Kidney (tissue), 14 donors: Measurements from ENCODE around the gene QKI. TPM values are rescaled to one million over a fixed set of nuclear protein-coding genes. Genes with fewer than 3 reads are reported as not detected.

Source experiments
- DNase-seq, 5 donors: peaks; one replicate each; pipeline ENCODE4 v3.0.0-alpha.2; 2013 to 2020
- FAIRE-seq: peaks from 2 replicates; lab custom pipeline; 2012; peaks lifted over from hg19 to GRCh38; lab: Jason Lieb, UNC
- H3K27ac ChIP-seq, 2 donors: one replicate each; pipeline ENCODE4 v1.7.0; 2013; ENCODE audit warnings: low read depth in 2 of 2, low read length in 2 of 2, inconsistent platforms in 1 of 2
- H3K27me3 ChIP-seq: one replicate; pipeline ENCODE4 v1.7.1; 2013; ENCODE audit warnings: low read length, inconsistent platforms; ENCODE audit not compliant: control insufficient read depth, insufficient read depth
- H3K36me3 ChIP-seq, 3 donors: one replicate each; pipeline versions ENCODE4 v1.7.0 to v1.7.1; 2013; ENCODE audit warnings: low read length in 3 of 3, control low read depth in 1 of 3, inconsistent platforms in 1 of 3; ENCODE audit not compliant: insufficient read depth in 3 of 3, control insufficient read depth in 2 of 3
- H3K4me1 ChIP-seq, 3 donors: one replicate each; pipeline versions ENCODE4 v1.7.0 to v1.7.1; 2013; ENCODE audit warnings: low read length in 3 of 3, inconsistent platforms in 1 of 3, low read depth in 1 of 3; ENCODE audit not compliant: control insufficient read depth in 2 of 3, insufficient read depth in 2 of 3
- H3K4me3 ChIP-seq, 3 donors: one replicate each; pipeline versions ENCODE4 v1.7.0 to v1.8.1; 2013; ENCODE audit warnings: low read length in 3 of 3, control low read depth in 1 of 3, inconsistent platforms in 1 of 3
- H3K9ac ChIP-seq, 3 donors: one replicate each; pipeline versions ENCODE4 v1.7.0 to v1.7.1; 2013; ENCODE audit warnings: low read length in 3 of 3, control low read depth in 1 of 3, inconsistent platforms in 1 of 3
- H3K9me3 ChIP-seq, 3 donors: one replicate each; pipeline versions ENCODE4 v1.7.0 to v1.7.1; 2013; ENCODE audit warnings: low read length in 3 of 3, control low read depth in 1 of 3, inconsistent platforms in 1 of 3; ENCODE audit not compliant: control insufficient read depth in 2 of 3, insufficient read depth in 1 of 3
- intact Hi-C: fragments of 100-400 bp; cut with DNase I; formaldehyde crosslinking; loops from one replicate; pipeline ENCODE4 v1.11.1; 2022
- polyA plus RNA-seq: library from polyadenylated mRNA; stranded (reverse); fragments of 350-450 nt; fragmentation: Illumina TruSeq; extraction: RNeasy Lipid Tissue Mini Kit (QIAGEN cat#74804); gene quantifications from one replicate; pipeline ENCODE4 v1.2.3, GENCODE V29; 2014; ENCODE audit warnings: low read depth, low replicate concordance; ENCODE audit not compliant: insufficient read depth
- total RNA-seq: library from RNA; stranded (reverse); fragmentation: NEBNext Ultra II Directional; extraction: Animal tissue kit (Norgen Biotek cat#: 25700); gene quantifications from one replicate; pipeline ENCODE4 v1.2.1, GENCODE V29; 2021
- TF ChIP-seq, protein P1 (sequence below): IDR thresholded peaks from 3 replicates; pipeline ENCODE4 v1.5.1; 2012; ENCODE audit warnings: mild to moderate bottlenecking, moderate library complexity, borderline replicate concordance; ENCODE audit not compliant: insufficient read depth; ENCODE audit errors: extremely low read depth
- donor health status: control.
- donor health status: control.
- donor health status: control.
- donor health status: control.
- donor health status: control.
- donor health status: DM: yes; HTN: yes; CAD: no.
- donor health status: Normal renal cell carcinoma (clear cell type).

QKI gene
- total and polyA plus RNA-seq, 2 donors from 2014 or later: 17.6 to 121 TPM

DNA sequence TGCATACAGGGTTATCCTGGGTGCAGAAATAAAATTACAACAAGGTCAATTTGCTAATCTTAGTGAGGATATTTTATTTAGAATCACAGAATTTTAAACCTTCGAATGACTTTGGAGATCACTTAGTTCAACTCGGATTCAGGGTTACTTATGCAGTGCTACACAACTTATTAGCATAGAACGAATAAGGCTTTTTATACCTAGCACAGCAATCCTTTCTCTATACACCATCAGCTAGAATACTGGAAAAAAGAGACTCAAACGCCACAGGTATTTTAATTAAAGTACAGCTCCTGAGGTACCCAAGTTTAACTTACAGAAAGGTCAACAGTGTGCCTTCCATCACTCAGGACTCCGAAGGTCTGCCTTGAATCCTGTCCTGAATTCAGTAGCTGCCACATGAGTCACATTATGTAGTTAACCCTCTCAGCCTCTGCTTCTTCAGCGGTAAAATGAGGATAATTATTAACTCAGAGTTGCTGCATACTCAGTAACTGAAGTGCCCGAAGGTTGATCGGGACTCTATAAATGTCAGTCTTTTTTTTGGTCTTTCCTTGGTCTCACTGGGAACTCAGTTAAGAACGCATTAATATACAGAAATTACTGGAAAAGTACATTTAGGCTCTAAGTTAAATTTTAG lies 6.0 kb upstream of the QKI start:
- DNase-seq: peak in 2 of 5 donors; percentile 66 to 68
- Histone ChIP-seq H3K4me3 (no peak overlapping the region), H3K27ac (no peak overlapping the region), H3K27me3 (no peaks in the 10 kb centered on the region), H3K9me3 (no peaks in the 10 kb centered on the region), H3K36me3 (no peaks in the 10 kb centered on the region), H3K4me1 (peaks cover 0 to 18% (median 2%) of the 10 kb centered on the region in 3 donors), H3K9ac (no peak overlapping the region)
- intact Hi-C loops: no loop called here
- TF ChIP-seq, protein P1, sequence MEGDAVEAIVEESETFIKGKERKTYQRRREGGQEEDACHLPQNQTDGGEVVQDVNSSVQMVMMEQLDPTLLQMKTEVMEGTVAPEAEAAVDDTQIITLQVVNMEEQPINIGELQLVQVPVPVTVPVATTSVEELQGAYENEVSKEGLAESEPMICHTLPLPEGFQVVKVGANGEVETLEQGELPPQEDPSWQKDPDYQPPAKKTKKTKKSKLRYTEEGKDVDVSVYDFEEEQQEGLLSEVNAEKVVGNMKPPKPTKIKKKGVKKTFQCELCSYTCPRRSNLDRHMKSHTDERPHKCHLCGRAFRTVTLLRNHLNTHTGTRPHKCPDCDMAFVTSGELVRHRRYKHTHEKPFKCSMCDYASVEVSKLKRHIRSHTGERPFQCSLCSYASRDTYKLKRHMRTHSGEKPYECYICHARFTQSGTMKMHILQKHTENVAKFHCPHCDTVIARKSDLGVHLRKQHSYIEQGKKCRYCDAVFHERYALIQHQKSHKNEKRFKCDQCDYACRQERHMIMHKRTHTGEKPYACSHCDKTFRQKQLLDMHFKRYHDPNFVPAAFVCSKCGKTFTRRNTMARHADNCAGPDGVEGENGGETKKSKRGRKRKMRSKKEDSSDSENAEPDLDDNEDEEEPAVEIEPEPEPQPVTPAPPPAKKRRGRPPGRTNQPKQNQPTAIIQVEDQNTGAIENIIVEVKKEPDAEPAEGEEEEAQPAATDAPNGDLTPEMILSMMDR: no peak
- no peak for FAIRE-seq

DNA sequence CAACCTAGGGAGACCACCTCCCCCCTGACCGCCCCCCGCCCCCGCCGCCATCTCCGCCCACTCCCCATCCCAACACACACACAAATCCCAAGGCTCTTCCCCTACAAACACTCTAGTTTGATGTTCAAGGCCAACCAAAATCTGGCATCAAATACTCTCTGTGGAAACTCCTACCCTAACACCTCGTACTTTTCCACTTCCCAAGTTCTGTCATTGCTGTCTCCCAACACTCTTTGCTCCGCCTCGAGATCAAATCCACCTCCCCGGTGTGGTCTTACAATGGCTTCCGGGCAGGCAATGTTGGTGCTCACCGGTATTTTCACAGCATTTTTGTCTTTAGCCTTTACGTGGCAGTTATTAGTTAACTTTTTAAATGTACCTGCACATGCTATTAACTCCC lies 4.8 kb upstream of the QKI start:
- peak in 1 of 5 donors; percentile 27 for DNase-seq
- Histone ChIP-seq H3K9ac (no peak overlapping the region), H3K27ac (no peak overlapping the region), H3K27me3 (no peaks in the 10 kb centered on the region), H3K36me3 (no peaks in the 10 kb centered on the region), H3K4me3 (no peak overlapping the region), H3K9me3 (no peaks in the 10 kb centered on the region), H3K4me1 (peaks cover 0 to 14% (median 2%) of the 10 kb centered on the region in 3 donors)
- intact Hi-C loops: no loop called here
- no peak for FAIRE-seq
- TF ChIP-seq, protein P1: no peak

DNA sequence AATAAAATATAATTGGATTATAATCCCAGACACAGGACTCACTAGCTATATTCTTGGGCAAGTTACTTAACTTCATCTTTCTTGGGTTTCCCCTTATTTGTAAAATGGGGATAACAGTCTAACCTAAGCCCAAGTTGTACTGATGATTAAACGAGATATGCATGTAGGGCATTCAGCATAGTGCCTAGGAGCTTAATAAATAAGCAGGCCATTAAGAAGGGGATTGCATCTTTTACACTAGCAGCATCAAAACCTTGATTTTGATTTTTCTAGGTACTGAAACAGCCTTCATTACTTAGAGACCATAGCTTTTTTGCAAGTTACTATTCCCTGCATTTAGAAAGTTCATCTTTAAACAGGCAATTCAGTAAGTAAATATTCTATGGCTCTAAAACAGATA lies 2.2 kb upstream of the QKI start:
- Histone ChIP-seq H3K27ac (peak overlapping the region in 1 of 2 donors; percentile 96), H3K4me3 (peak overlapping the region; percentile 81 to 94 (median 88)), H3K36me3 (no peaks in the 10 kb centered on the region), H3K4me1 (peaks cover 0 to 5% (median 0%) of the 10 kb centered on the region in 3 donors), H3K27me3 (no peaks in the 10 kb centered on the region), H3K9ac (peak overlapping the region; percentile 33 to 94 (median 74)), H3K9me3 (no peaks in the 10 kb centered on the region)
- FAIRE-seq (no peak), DNase-seq (peak in 1 of 5 donors; percentile 30)
- TF ChIP-seq, protein P1: no peak
- intact Hi-C loops: no loop called here
